IPS-18a (cell line): Measurements from ENCODE around the gene ADCY2.

Experiments
- H3K27ac ChIP-seq: one replicate; pipeline ENCODE4 v1.5.1; 2013; ENCODE audit warnings: low read length
- H3K27me3 ChIP-seq: one replicate; pipeline ENCODE4 v1.6.1; 2013; ENCODE audit warnings: mild to moderate bottlenecking, low read length; ENCODE audit not compliant: control insufficient read depth, insufficient read depth
- H3K36me3 ChIP-seq: one replicate; pipeline ENCODE4 v1.6.1; 2013; ENCODE audit warnings: low read depth, low read length; ENCODE audit not compliant: control insufficient read depth
- H3K4me1 ChIP-seq: one replicate; pipeline ENCODE4 v1.6.1; 2013; ENCODE audit warnings: low read depth, low read length; ENCODE audit not compliant: control insufficient read depth
- H3K4me3 ChIP-seq: one replicate; pipeline ENCODE4 v1.5.1; 2013; ENCODE audit warnings: low read length
- H3K9ac ChIP-seq: one replicate; pipeline ENCODE4 v1.6.1; 2013; ENCODE audit warnings: mild to moderate bottlenecking, low read length, moderate library complexity
- H3K9me3 ChIP-seq: one replicate; pipeline ENCODE4 v1.6.1; 2013; ENCODE audit warnings: low read depth, low read length; ENCODE audit not compliant: control insufficient read depth

The ADCY2 gene

GRCh38 chr5:7850395-7851239 is 454.7 kb downstream of the ADCY2 start, which contains the start of gene CFAP90:
TSS of gene CFAP90 (minus strand) at chr5:7851133. CDS start at chr5:7851021, 112 bp downstream.
- H3K4me3 ChIP-seq: peak within 1 kb of the TSS; percentile 66
- no peaks in the 10 kb centered on the region for H3K9me3 ChIP-seq
- no peaks in the 10 kb centered on the region for H3K36me3 ChIP-seq
- peak within 1 kb of the TSS; percentile 53 for H3K9ac ChIP-seq
- no peaks in the 10 kb centered on the region for H3K4me1 ChIP-seq
- no peak within 1 kb of the TSS for H3K27ac ChIP-seq
- peaks cover 23% of the 10 kb centered on the region for H3K27me3 ChIP-seq

GRCh38 chr5:7851240-7851592 is 455.3 kb downstream of the ADCY2 start:
- Histone ChIP-seq H3K4me3 (peak overlapping the region; percentile 66), H3K9me3 (no peaks in the 10 kb centered on the region), H3K27ac (no peak overlapping the region), H3K27me3 (peaks cover 23% of the 10 kb centered on the region), H3K9ac (peak overlapping the region; percentile 14), H3K36me3 (no peaks in the 10 kb centered on the region), H3K4me1 (no peaks in the 10 kb centered on the region)

- peaks cover 23% of the 10 kb centered on the region for H3K27me3 ChIP-seq
- no peaks in the 10 kb centered on the region for H3K4me1 ChIP-seq
- H3K27ac ChIP-seq: no peak overlapping the region
- H3K4me3 ChIP-seq: peak overlapping the region; percentile 66
- no peaks in the 10 kb centered on the region for H3K9me3 ChIP-seq
- no peak overlapping the region for H3K9ac ChIP-seq
- H3K36me3 ChIP-seq: no peaks in the 10 kb centered on the region
These were observed 455.8 kb downstream of the ADCY2 start for GRCh38 chr5:7851617-7852289.

GRCh38 chr5:7852542-7852941 is 456.6 kb downstream of the ADCY2 start:
- Histone ChIP-seq H3K4me1 (no peaks in the 10 kb centered on the region), H3K9me3 (no peaks in the 10 kb centered on the region), H3K9ac (no peak overlapping the region), H3K27ac (no peak overlapping the region), H3K27me3 (peaks cover 23% of the 10 kb centered on the region), H3K4me3 (no peak overlapping the region), H3K36me3 (no peaks in the 10 kb centered on the region)

GRCh38 chr5:7852988-7853387 is 457.1 kb downstream of the ADCY2 start:
- no peaks in the 10 kb centered on the region for H3K4me1 ChIP-seq
- no peaks in the 10 kb centered on the region for H3K36me3 ChIP-seq
- H3K27ac ChIP-seq: no peak overlapping the region
- H3K27me3 ChIP-seq: peaks cover 23% of the 10 kb centered on the region
- no peaks in the 10 kb centered on the region for H3K9me3 ChIP-seq
- H3K9ac ChIP-seq: no peak overlapping the region
- H3K4me3 ChIP-seq: no peak overlapping the region

- Histone ChIP-seq H3K4me3 (no peak overlapping the region), H3K9ac (no peak overlapping the region), H3K4me1 (no peaks in the 10 kb centered on the region), H3K9me3 (no peaks in the 10 kb centered on the region), H3K27ac (no peak overlapping the region), H3K36me3 (peaks cover 7% of the 10 kb centered on the region), H3K27me3 (peaks cover 7% of the 10 kb centered on the region)
These were observed 459.7 kb downstream of the ADCY2 start for GRCh38 chr5:7855611-7856010.

GRCh38 chr5:7856855-7857254 is 460.9 kb downstream of the ADCY2 start:
- Histone ChIP-seq H3K9me3 (no peaks in the 10 kb centered on the region), H3K36me3 (peaks cover 17% of the 10 kb centered on the region), H3K27me3 (no peaks in the 10 kb centered on the region), H3K4me3 (no peak overlapping the region), H3K9ac (no peak overlapping the region), H3K27ac (no peak overlapping the region), H3K4me1 (no peaks in the 10 kb centered on the region)

GRCh38 chr5:7857361-7857760 is 461.4 kb downstream of the ADCY2 start:
- Histone ChIP-seq H3K4me1 (no peaks in the 10 kb centered on the region), H3K27me3 (no peaks in the 10 kb centered on the region), H3K27ac (no peak overlapping the region), H3K36me3 (peaks cover 20% of the 10 kb centered on the region), H3K9me3 (no peaks in the 10 kb centered on the region), H3K4me3 (no peak overlapping the region), H3K9ac (no peak overlapping the region)

- no peaks in the 10 kb centered on the region for H3K27me3 ChIP-seq
- H3K4me3 ChIP-seq: no peak overlapping the region
- no peak overlapping the region for H3K27ac ChIP-seq
- H3K9ac ChIP-seq: no peak overlapping the region
- no peaks in the 10 kb centered on the region for H3K4me1 ChIP-seq
- H3K9me3 ChIP-seq: no peaks in the 10 kb centered on the region
- H3K36me3 ChIP-seq: peaks cover 23% of the 10 kb centered on the region
These were observed 462.1 kb downstream of the ADCY2 start for GRCh38 chr5:7857926-7858632.

GRCh38 chr5:7866196-7866595 is 470.3 kb downstream of the ADCY2 start:
- no peak overlapping the region for H3K27ac ChIP-seq
- no peaks in the 10 kb centered on the region for H3K27me3 ChIP-seq
- H3K4me3 ChIP-seq: no peak overlapping the region
- H3K9me3 ChIP-seq: no peaks in the 10 kb centered on the region
- H3K9ac ChIP-seq: no peak overlapping the region
- peaks cover 9% of the 10 kb centered on the region for H3K4me1 ChIP-seq
- peaks cover 20% of the 10 kb centered on the region for H3K36me3 ChIP-seq

- Histone ChIP-seq H3K9ac (no peak overlapping the region), H3K4me3 (no peak overlapping the region), H3K36me3 (peaks cover 22% of the 10 kb centered on the region), H3K4me1 (peaks cover 9% of the 10 kb centered on the region), H3K27me3 (no peaks in the 10 kb centered on the region), H3K27ac (no peak overlapping the region), H3K9me3 (no peaks in the 10 kb centered on the region)
These were observed 471.3 kb downstream of the ADCY2 start for GRCh38 chr5:7867260-7867659.
